GM12878 (cell line): ENCODE data around the gene PDZD2. TPM values are rescaled to one million over a fixed set of nuclear protein-coding genes. Genes with fewer than 3 reads are reported as not detected.

Source experiments
- ATAC-seq: fragments of 200-7000 bp; cut with Tn5 transposase; 3 replicates; pipeline ENCODE4 v1.9.1; 2020; ENCODE audit warnings: mild to moderate bottlenecking, moderate library complexity
- BruUV-seq: library from RNA; stranded (reverse); fragments of 400-500 nt; replicated peaks from 2 replicates; lab custom pipeline; 2021; lab: Mats Ljungman, UMichigan
- CTCF ChIA-PET: fragments of 300-600 bp; sonication (Branson Sonifier 250); formaldehyde crosslinking; extraction: SDS; loops from one replicate; lab custom pipeline; 2021; ENCODE audit warnings: inconsistent platforms; lab: Yijun Ruan, JAX
- POLR2A ChIA-PET: fragments of 350-600 bp; formaldehyde crosslinking; extraction: SDS; loops from one replicate; lab custom pipeline; 2021; ENCODE audit warnings: inconsistent platforms; lab: Charles Lee
- RAD21 ChIA-PET: fragments of 300-600 bp; sonication (Branson Sonifier 250); formaldehyde crosslinking; loops from one replicate; lab custom pipeline; 2023; ENCODE audit warnings: antibody characterized with exemption; ENCODE audit not compliant: unreplicated experiment; lab: Charles Lee
- SMC1A ChIA-PET: fragments of 300-600 bp; sonication (Branson Sonifier 250); formaldehyde crosslinking; loops from one replicate; lab custom pipeline; 2023; ENCODE audit not compliant: unreplicated experiment, uncharacterized antibody; lab: Charles Lee
- DNase-seq: peaks from one replicate; pipeline ENCODE4 v3.0.0-alpha.2; 2011; ENCODE audit warnings: low read depth, low spot score
- FAIRE-seq: peaks from 3 replicates; lab custom pipeline; 2011; peaks lifted over from hg19 to GRCh38; lab: Jason Lieb, UNC
- H2AFZ ChIP-seq: 2 replicates; pipeline ENCODE4 v1.6.0; 2011; ENCODE audit warnings: low read depth, low read length, control low read depth; ENCODE audit not compliant: control insufficient read depth
- H3K27ac ChIP-seq: 2 replicates; pipeline ENCODE4 v1.5.1; 2011; ENCODE audit warnings: control low read depth; ENCODE audit not compliant: control insufficient read depth, insufficient read depth
- H3K27me3 ChIP-seq, 2 experiments: replicated peaks in 1 of 2; 2 replicates each; pipeline versions ENCODE4 v1.6.0 to v1.6.1; 2011; ENCODE audit warnings: low read length in 1 of 2; ENCODE audit not compliant: control insufficient read depth in 2 of 2, insufficient read depth in 2 of 2
- H3K36me3 ChIP-seq, 2 experiments: 2 replicates each; pipeline ENCODE4 v1.5.1; 2011; ENCODE audit warnings: low read length in 1 of 2; ENCODE audit not compliant: control insufficient read depth in 2 of 2, insufficient read depth in 2 of 2
- H3K4me1 ChIP-seq: 2 replicates; pipeline ENCODE4 v1.6.1; 2011; ENCODE audit warnings: mild to moderate bottlenecking, low read length, moderate library complexity, mixed read lengths; ENCODE audit not compliant: control insufficient read depth, insufficient read depth
- H3K4me2 ChIP-seq: 2 replicates; pipeline ENCODE4 v1.6.0; 2011; ENCODE audit warnings: control low read depth; ENCODE audit not compliant: control insufficient read depth, insufficient read depth
- H3K4me3 ChIP-seq: fragments of 200-600 bp; sonication (generic); 2 replicates; pipeline ENCODE4 v1.5.1; 2016
- H3K79me2 ChIP-seq: 2 replicates; pipeline ENCODE4 v1.6.0; 2011; ENCODE audit warnings: low read length; ENCODE audit not compliant: control insufficient read depth, insufficient read depth
- H3K9ac ChIP-seq: 2 replicates; pipeline ENCODE4 v1.8.0; 2011; ENCODE audit warnings: low read length, control low read depth, mixed read lengths; ENCODE audit not compliant: control insufficient read depth, insufficient read depth
- H3K9me3 ChIP-seq: replicated peaks from 3 replicates; pipeline ENCODE4 v1.5.1; 2011; ENCODE audit warnings: mild to moderate bottlenecking, low read length; ENCODE audit not compliant: control insufficient read depth, insufficient read depth
- H4K20me1 ChIP-seq: 2 replicates; pipeline ENCODE4 v1.6.0; 2011; ENCODE audit not compliant: control insufficient read depth, insufficient read depth
- EED ChIP-seq: sonication (generic); IDR thresholded peaks from 2 replicates; pipeline ENCODE4 v1.6.1; 2016; ENCODE audit warnings: antibody characterized with exemption, low read depth
- ETV6 ChIP-seq, 2 experiments: fragments of 450-650 bp in 1 of 2; IDR thresholded peaks in 1 of 2; conservative IDR thresholded peaks in 1 of 2; 2 replicates each; pipeline ENCODE4 v1.6.1; 2014; ENCODE audit warnings: antibody characterized with exemption in 1 of 2, borderline replicate concordance in 1 of 2, low read depth in 1 of 2, mild to moderate bottlenecking in 1 of 2, moderate library complexity in 1 of 2
- GABPA ChIP-seq: IDR thresholded peaks from 2 replicates; pipeline ENCODE4 v1.6.1; 2014; ENCODE audit warnings: antibody characterized with exemption, low read depth, mild to moderate bottlenecking, inconsistent platforms
- HDAC2 ChIP-seq: fragments of 200-600 bp; sonication (generic); IDR thresholded peaks from 2 replicates; pipeline ENCODE4 v1.6.1; 2017
- PKNOX1 ChIP-seq: fragments of 450-650 bp; IDR thresholded peaks from 2 replicates; pipeline ENCODE4 v1.6.1; 2016; ENCODE audit warnings: mild to moderate bottlenecking
- SMAD1 ChIP-seq: fragments of 450-650 bp; IDR thresholded peaks from 2 replicates; pipeline ENCODE4 v1.6.1; 2018; ENCODE audit warnings: mild to moderate bottlenecking, low read depth; ENCODE audit not compliant: partially characterized antibody
- SUPT20H ChIP-seq: IDR thresholded peaks from 2 replicates; pipeline ENCODE4 v1.6.1; 2011; ENCODE audit warnings: low read depth, mild to moderate bottlenecking, low read length, moderate library complexity, borderline replicate concordance; ENCODE audit not compliant: control insufficient read depth
- YBX1 ChIP-seq: fragments of 450-650 bp; IDR thresholded peaks from 2 replicates; pipeline ENCODE4 v1.6.1; 2016; ENCODE audit warnings: antibody characterized with exemption
- YY1 ChIP-seq: IDR thresholded peaks from 2 replicates; pipeline ENCODE4 v1.6.1; 2011; ENCODE audit warnings: low read depth, mild to moderate bottlenecking, low read length
- ZBTB40 ChIP-seq: fragments of 450-650 bp; IDR thresholded peaks from 2 replicates; pipeline ENCODE4 v1.6.1; 2016; ENCODE audit warnings: mild to moderate bottlenecking, moderate library complexity, borderline replicate concordance
- ZSCAN29 ChIP-seq: fragments of 450-650 bp; IDR thresholded peaks from 2 replicates; pipeline ENCODE4 v1.6.1; 2017; ENCODE audit warnings: mild to moderate bottlenecking, moderate library complexity
- WGBS: methylation state at CpG from one replicate; pipeline ENCODE4 v1.1.6; 2016; ENCODE audit warnings: low lambda C conversion rate; ENCODE audit not compliant: insufficient replicate concordance, insufficient coverage; ENCODE audit errors: missing lambda C conversion rate; 5-methylcytosine and 5-hydroxymethylcytosine counted together
- in situ Hi-C: fragments of 300-500 bp; cut with MboI; formaldehyde crosslinking; loops from 9 replicates; pipeline ENCODE4 v1.14.3; 2018; ENCODE audit warnings: mixed read lengths
- intact Hi-C: fragments of 100-400 bp; cut with micrococcal nuclease; formaldehyde crosslinking; loops from one replicate; pipeline ENCODE4 v1.14.2; 2022; ENCODE audit not compliant: unreplicated experiment
- polyA plus RNA-seq, 11 experiments: library from polyadenylated mRNA; depleted of rRNA in 4 of 11; unstranded in 6 of 11; stranded (reverse) in 5 of 11; fragments of >200 nt; fragmentation: Nextera tagmentation in 4 of 11; fragmentation: Illumina TruSeq in 1 of 11; extraction: Ambion mirVana in 4 of 11; extraction: Trizol in 1 of 11; gene quantifications; 1 replicate in 1 of 11; 2 replicates in 10 of 11; pipeline versions ENCODE4 v1.2.1 to v1.2.3, GENCODE V29; 2011 to 2016; ENCODE audit warnings: inconsistent platforms in 2 of 11, missing spikeins in 2 of 11, low read depth in 1 of 11
- total RNA-seq, 4 experiments: library from RNA; depleted of rRNA in 3 of 4; stranded (reverse); fragments of >200 nt in 3 of 4; fragmentation: Illumina TruSeq in 1 of 4; extraction: Trizol in 1 of 4; gene quantifications; 2 replicates each; pipeline versions ENCODE4 v1.2.1 to v1.2.3, GENCODE V29; 2013 to 2021

The PDZD2 gene
- total and polyA plus RNA-seq, 10 of the 15 experiments (the other 5 are each of a cell fraction or from before 2014, with no cell fraction given) = 0.01 to 0.58 (median 0.29) TPM; not detected in 3

- no peak overlapping the region for H3K4me2 ChIP-seq
- TF ChIP-seq GABPA (no peak), YBX1 (no peak), ZBTB40 (no peak), HDAC2 (no peak), EED (no peak), SUPT20H (no peak), SMAD1 (no peak), ETV6 (conservative IDR thresholded peaks at IDR 0.05 in 1 of 2, IDR thresholded peaks at IDR 0.05 in 1 of 2; ENCODE audit: borderline replicate concordance in 1 of 2, low read depth in 1 of 2) (no peak), YY1 (no peak), ZSCAN29 (no peak), PKNOX1 (no peak)
- in situ Hi-C loops (no loop called here), intact Hi-C loops (no loop called here)
- ChIA-PET RAD21 (no interaction called here), POLR2A (no interaction called here), CTCF (interaction anchor here (1.8 kb wide), 1 partner anchor 17 kb away, joined by 9 read pairs; no protein-coding TSS in a partner anchor), SMC1A (interaction anchor here (1.7 kb wide), 1 partner anchor 48 kb away, joined by 5 read pairs; no protein-coding TSS in a partner anchor)
- no TSS peak for BruUV-seq
- 0 out of 4 replicates have a peak, but pooled peaks cover 0 to 2% of the 10 kb centered on the region in 2 experiments for H3K27me3 ChIP-seq
- no peak overlapping the region for H3K9ac ChIP-seq
- FAIRE-seq = no peak
- no peaks in the 10 kb centered on the region for H3K9me3 ChIP-seq
- no peak overlapping the region for H3K27ac ChIP-seq
- no peak for DNase-seq
- H3K4me3 ChIP-seq = no peak overlapping the region
- no peaks in the 10 kb centered on the region for H3K79me2 ChIP-seq
- H4K20me1 ChIP-seq = no peaks in the 10 kb centered on the region
- no peaks in the 10 kb centered on the region for H3K4me1 ChIP-seq
- H2AFZ ChIP-seq = no peak overlapping the region
- no peaks in the 10 kb centered on the region for H3K36me3 ChIP-seq
- WGBS = 33% methylated on average over 4 of the region's 4 CpGs
- no peak for ATAC-seq
Observed at GRCh38 chr5:32059761-32060530, 421.0 kb downstream of the PDZD2 start.
